Right lobe of liver (tissue), 4 donors: ENCODE data around the gene FOXK2.

Experiments
- POLR2A ChIP-seq: fragments of 450-650 bp; IDR thresholded peaks from one replicate; pipeline ENCODE4 v1.6.1; 2017; ENCODE audit warnings: antibody characterized with exemption, mild to moderate bottlenecking
- TF ChIP-seq, protein P1 (sequence below), 4 donors: fragments of 200-600 bp in 3 of 4; fragments of 450-650 bp in 1 of 4; IDR thresholded peaks; one replicate each; pipeline versions ENCODE4 v1.5.1 to v1.8.0; 2016 to 2022; ENCODE audit warnings: antibody characterized with exemption in 4 of 4, mild to moderate bottlenecking in 2 of 4
- donor health status: DM: no; HTN: no; CAD: no.
- donor health status: DM: no; HTN: no; CAD: no.
- donor health status: DM: no; HTN: yes; CAD: no.

DNA sequence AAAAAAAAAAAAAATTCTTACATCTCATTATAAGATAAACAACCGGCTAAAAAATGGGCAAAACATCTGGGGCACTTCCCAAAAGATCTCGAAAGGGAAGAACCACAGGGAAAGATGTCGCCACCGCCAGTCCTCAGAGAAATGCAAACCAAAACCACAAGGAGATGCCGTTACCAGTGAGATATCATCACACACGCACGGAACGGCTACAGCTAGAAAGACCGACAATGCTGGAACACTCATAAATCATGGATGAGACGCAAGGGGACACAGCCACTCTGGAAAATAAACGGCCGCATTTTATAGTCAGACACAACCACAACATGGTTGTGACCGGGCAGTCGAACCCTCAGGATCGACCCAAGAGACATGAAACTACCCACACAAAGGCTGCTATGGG is 104.2 kb downstream of the FOXK2 start:
- TF ChIP-seq, protein P1, sequence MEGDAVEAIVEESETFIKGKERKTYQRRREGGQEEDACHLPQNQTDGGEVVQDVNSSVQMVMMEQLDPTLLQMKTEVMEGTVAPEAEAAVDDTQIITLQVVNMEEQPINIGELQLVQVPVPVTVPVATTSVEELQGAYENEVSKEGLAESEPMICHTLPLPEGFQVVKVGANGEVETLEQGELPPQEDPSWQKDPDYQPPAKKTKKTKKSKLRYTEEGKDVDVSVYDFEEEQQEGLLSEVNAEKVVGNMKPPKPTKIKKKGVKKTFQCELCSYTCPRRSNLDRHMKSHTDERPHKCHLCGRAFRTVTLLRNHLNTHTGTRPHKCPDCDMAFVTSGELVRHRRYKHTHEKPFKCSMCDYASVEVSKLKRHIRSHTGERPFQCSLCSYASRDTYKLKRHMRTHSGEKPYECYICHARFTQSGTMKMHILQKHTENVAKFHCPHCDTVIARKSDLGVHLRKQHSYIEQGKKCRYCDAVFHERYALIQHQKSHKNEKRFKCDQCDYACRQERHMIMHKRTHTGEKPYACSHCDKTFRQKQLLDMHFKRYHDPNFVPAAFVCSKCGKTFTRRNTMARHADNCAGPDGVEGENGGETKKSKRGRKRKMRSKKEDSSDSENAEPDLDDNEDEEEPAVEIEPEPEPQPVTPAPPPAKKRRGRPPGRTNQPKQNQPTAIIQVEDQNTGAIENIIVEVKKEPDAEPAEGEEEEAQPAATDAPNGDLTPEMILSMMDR (IDR thresholded peaks at IDR 0.05): no peak
- no peak for TF ChIP-seq POLR2A
